Suppressor macrophage treated with lipopolysaccharide for 1 hour (primary cell): ENCODE results near the gene MAP2K5.
"Not testable (repeated sequence)": the region's sequence is repeated elsewhere in the genome, so short reads cannot be mapped to it uniquely, and the experiment has no call there.

Experiments
- DNase-seq, 3 donors: peaks; one replicate each; pipeline ENCODE4 v3.0.0-alpha.2; 2020 to 2022

Gene MAP2K5

GRCh38 chr15:67605871-67606270 is 63.4 kb downstream of the MAP2K5 start:
- no peak for DNase-seq

GRCh38 chr15:67606742-67607141 is 64.2 kb downstream of the MAP2K5 start:
- DNase-seq: no peak

- DNase-seq: no peak
Measured at GRCh38 chr15:67607329-67607728, 64.8 kb downstream of the MAP2K5 start.

- DNase-seq: no peak
Measured at GRCh38 chr15:67607959-67608637, 65.6 kb downstream of the MAP2K5 start.

GRCh38 chr15:67608638-67608959 is 66.1 kb downstream of the MAP2K5 start:
- no peak for DNase-seq

GRCh38 chr15:67611370-67612369 is 69.2 kb downstream of the MAP2K5 start:
- no peak for DNase-seq

- DNase-seq: no peak
Measured at GRCh38 chr15:67613211-67613610, 70.7 kb downstream of the MAP2K5 start.

GRCh38 chr15:67613708-67614107 is 71.2 kb downstream of the MAP2K5 start:
- DNase-seq: no peak

- DNase-seq: not testable (repeated sequence)
Measured at GRCh38 chr15:67615131-67615534, 72.6 kb downstream of the MAP2K5 start.

- no peak for DNase-seq
Measured at GRCh38 chr15:67618297-67618696, 75.8 kb downstream of the MAP2K5 start.

GRCh38 chr15:67622110-67622509 is 79.6 kb downstream of the MAP2K5 start:
- DNase-seq: no peak

- no peak for DNase-seq
Measured at GRCh38 chr15:67632261-67632660, 89.8 kb downstream of the MAP2K5 start.

- not testable (repeated sequence) for DNase-seq
Measured at GRCh38 chr15:67635950-67636349, 93.4 kb downstream of the MAP2K5 start.

- DNase-seq: no peak
Measured at GRCh38 chr15:67639591-67639990, 97.1 kb downstream of the MAP2K5 start.

GRCh38 chr15:67641453-67641852 is 99.0 kb downstream of the MAP2K5 start:
- DNase-seq: no peak

- DNase-seq: no peak
Measured at GRCh38 chr15:67646847-67647246, 104.3 kb downstream of the MAP2K5 start.

GRCh38 chr15:67652586-67652985 is 110.1 kb downstream of the MAP2K5 start:
- no peak for DNase-seq

- DNase-seq: no peak
Measured at GRCh38 chr15:67660446-67660845, 117.9 kb downstream of the MAP2K5 start.

GRCh38 chr15:67660874-67661606 is 118.5 kb downstream of the MAP2K5 start:
- DNase-seq: no peak

- no peak for DNase-seq
Measured at GRCh38 chr15:67670647-67671305, 128.3 kb downstream of the MAP2K5 start.

GRCh38 chr15:67672834-67673233 is 130.3 kb downstream of the MAP2K5 start:
- not testable (repeated sequence) for DNase-seq

- DNase-seq: no peak
Measured at GRCh38 chr15:67674983-67675382, 132.5 kb downstream of the MAP2K5 start.

- no peak for DNase-seq
Measured at GRCh38 chr15:67678089-67678488, 135.6 kb downstream of the MAP2K5 start.
